Measurements from ENCODE around the gene SLC20A1. TPM values are rescaled to one million over a fixed set of nuclear protein-coding genes. Genes with fewer than 3 reads are reported as not detected.

The SLC20A1 gene
- total RNA-seq, 1 experiment from 2014 or later, result 154 TPM

GRCh38 chr2:112661656-112662305, 16.0 kb downstream of the SLC20A1 start:
- H3K27me3 ChIP-seq (ENCODE audit: insufficient read depth, low read length), result no peaks in the 10 kb centered on the region
- no peak overlapping the region for H3K27ac ChIP-seq (ENCODE audit: low read depth, low read length)
- no peak overlapping the region for H3K9ac ChIP-seq (ENCODE audit: low read length)
- ATAC-seq (no peak), DNase-seq (ENCODE audit: low read depth, low spot score) (no peak)
- H2AFZ ChIP-seq (ENCODE audit: low read depth, low read length, poor library complexity, severe bottlenecking), result no peak overlapping the region
- ChIA-PET RAD21 (ENCODE audit: low non-redundant PET in 1 of 2, low total read pairs in 2 of 2, uncharacterized antibody in 2 of 2, unreplicated experiment in 2 of 2) (no interaction called here), CTCF (no interaction called here), POLR2A (no interaction called here)
- intact Hi-C loops (cut with micrococcal nuclease), result no loop called here
- TF ChIP-seq RAD21 (IDR thresholded peaks at IDR 0.05; ENCODE audit: low read depth) (no peak), MAX (IDR thresholded peaks at IDR 0.05) (no peak), ELF1 (IDR thresholded peaks at IDR 0.05; ENCODE audit: borderline replicate concordance, low read depth) (no peak), ATF3 (IDR thresholded peaks at IDR 0.05) (no peak), FOSL1 (IDR thresholded peaks at IDR 0.05; ENCODE audit: low read depth) (no peak), TCF7L2 (IDR thresholded peaks at IDR 0.05; ENCODE audit: borderline replicate concordance, extremely low read depth, insufficient read depth, insufficient read length) (no peak), YY1 (IDR thresholded peaks at IDR 0.05; ENCODE audit: extremely low read depth, insufficient replicate concordance, low read depth, low read length) (no peak), ZNF274 (IDR thresholded peaks at IDR 0.05; ENCODE audit: low read depth, low read length) (no peak), CEBPB (IDR thresholded peaks at IDR 0.05; ENCODE audit: low read depth) (no peak), SP1 (IDR thresholded peaks at IDR 0.05; ENCODE audit: low read depth) (no peak), CBX3 (IDR thresholded peaks at IDR 0.05; ENCODE audit: low read depth) (no peak), POLR2AphosphoS5 (IDR thresholded peaks at IDR 0.05; ENCODE audit: low read depth, low read length) (no peak), SIN3A (IDR thresholded peaks at IDR 0.05; ENCODE audit: low read depth) (no peak), CTCF (IDR thresholded peaks at IDR 0.05 in 2 of 3, conservative IDR thresholded peaks at IDR 0.05 in 1 of 3; ENCODE audit: borderline replicate concordance in 1 of 3, insufficient read depth in 1 of 3, low read depth in 2 of 3, low read length in 2 of 3) (no peak), JUND (IDR thresholded peaks at IDR 0.05) (no peak)
- TF ChIP-seq, protein P1, sequence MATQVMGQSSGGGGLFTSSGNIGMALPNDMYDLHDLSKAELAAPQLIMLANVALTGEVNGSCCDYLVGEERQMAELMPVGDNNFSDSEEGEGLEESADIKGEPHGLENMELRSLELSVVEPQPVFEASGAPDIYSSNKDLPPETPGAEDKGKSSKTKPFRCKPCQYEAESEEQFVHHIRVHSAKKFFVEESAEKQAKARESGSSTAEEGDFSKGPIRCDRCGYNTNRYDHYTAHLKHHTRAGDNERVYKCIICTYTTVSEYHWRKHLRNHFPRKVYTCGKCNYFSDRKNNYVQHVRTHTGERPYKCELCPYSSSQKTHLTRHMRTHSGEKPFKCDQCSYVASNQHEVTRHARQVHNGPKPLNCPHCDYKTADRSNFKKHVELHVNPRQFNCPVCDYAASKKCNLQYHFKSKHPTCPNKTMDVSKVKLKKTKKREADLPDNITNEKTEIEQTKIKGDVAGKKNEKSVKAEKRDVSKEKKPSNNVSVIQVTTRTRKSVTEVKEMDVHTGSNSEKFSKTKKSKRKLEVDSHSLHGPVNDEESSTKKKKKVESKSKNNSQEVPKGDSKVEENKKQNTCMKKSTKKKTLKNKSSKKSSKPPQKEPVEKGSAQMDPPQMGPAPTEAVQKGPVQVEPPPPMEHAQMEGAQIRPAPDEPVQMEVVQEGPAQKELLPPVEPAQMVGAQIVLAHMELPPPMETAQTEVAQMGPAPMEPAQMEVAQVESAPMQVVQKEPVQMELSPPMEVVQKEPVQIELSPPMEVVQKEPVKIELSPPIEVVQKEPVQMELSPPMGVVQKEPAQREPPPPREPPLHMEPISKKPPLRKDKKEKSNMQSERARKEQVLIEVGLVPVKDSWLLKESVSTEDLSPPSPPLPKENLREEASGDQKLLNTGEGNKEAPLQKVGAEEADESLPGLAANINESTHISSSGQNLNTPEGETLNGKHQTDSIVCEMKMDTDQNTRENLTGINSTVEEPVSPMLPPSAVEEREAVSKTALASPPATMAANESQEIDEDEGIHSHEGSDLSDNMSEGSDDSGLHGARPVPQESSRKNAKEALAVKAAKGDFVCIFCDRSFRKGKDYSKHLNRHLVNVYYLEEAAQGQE (IDR thresholded peaks at IDR 0.05; ENCODE audit: low read depth), result no peak
- no peaks in the 10 kb centered on the region for H3K9me2 ChIP-seq (ENCODE audit: insufficient read depth)
- no peak overlapping the region for H3K4me3 ChIP-seq (replicated peaks in 1 of 2; ENCODE audit: low read depth in 1 of 2, low read length in 2 of 2)
- peaks cover 47% of the 10 kb centered on the region for H3K79me2 ChIP-seq (ENCODE audit: insufficient read depth, low read length)
- H3K4me1 ChIP-seq (ENCODE audit: control insufficient read depth in 1 of 2, insufficient read depth in 2 of 2, low read length in 2 of 2), result no peaks in the 10 kb centered on the region
- no peak overlapping the region for H3K4me2 ChIP-seq (ENCODE audit: low read length)
- no peaks in the 10 kb centered on the region for H3K9me3 ChIP-seq (ENCODE audit: control insufficient read depth in 1 of 2, insufficient read depth in 1 of 2, low read depth in 1 of 2, low read length in 2 of 2)
- BruUV-seq (replicated peaks), result no TSS peak
- H4K20me1 ChIP-seq (ENCODE audit: insufficient read depth), result peaks cover 17% of the 10 kb centered on the region; the same call in 1 of the 2 replicates
- H3K36me3 ChIP-seq (ENCODE audit: control insufficient read depth in 1 of 2, insufficient read depth in 2 of 2, low read length in 2 of 2), result peaks cover 61 to 76% of the 10 kb centered on the region in 2 experiments
